ENCODE measurements around the gene POLR3B.

POLR3B gene

GRCh38 chr12:106323537-106323936 is 34.0 kb upstream of the POLR3B start:
- no peaks in the 10 kb centered on the region for H3K9me3 ChIP-seq (ENCODE audit: control insufficient read depth, insufficient read depth, low read length)
- no peak overlapping the region for H3K4me3 ChIP-seq (ENCODE audit: low read depth, low read length)
- H3K27me3 ChIP-seq (ENCODE audit: control insufficient read depth, insufficient read depth, low read length): peaks cover 30% of the 10 kb centered on the region
- H3K36me3 ChIP-seq (ENCODE audit: control insufficient read depth, insufficient read depth, low read length): no peaks in the 10 kb centered on the region
- no peak overlapping the region for H3K27ac ChIP-seq (ENCODE audit: low read depth, low read length)
- H3K4me1 ChIP-seq (ENCODE audit: control insufficient read depth, insufficient read depth, low read length): peaks cover 8% of the 10 kb centered on the region
- H3K9ac ChIP-seq (ENCODE audit: low read depth, low read length): no peak overlapping the region

GRCh38 chr12:106327309-106327869 is 30.2 kb upstream of the POLR3B start:
- Histone ChIP-seq H3K4me3 (ENCODE audit: low read depth, low read length) (no peak overlapping the region), H3K4me1 (ENCODE audit: control insufficient read depth, insufficient read depth, low read length) (peaks cover 40% of the 10 kb centered on the region), H3K9ac (ENCODE audit: low read depth, low read length) (no peak overlapping the region), H3K36me3 (ENCODE audit: control insufficient read depth, insufficient read depth, low read length) (no peaks in the 10 kb centered on the region), H3K27ac (ENCODE audit: low read depth, low read length) (no peak overlapping the region), H3K9me3 (ENCODE audit: control insufficient read depth, insufficient read depth, low read length) (peaks cover 3% of the 10 kb centered on the region; the same call in 1 of the 2 replicates), H3K27me3 (ENCODE audit: control insufficient read depth, insufficient read depth, low read length) (peaks cover 30% of the 10 kb centered on the region)

- Histone ChIP-seq H3K4me1 (ENCODE audit: control insufficient read depth, insufficient read depth, low read length) (peaks cover 40% of the 10 kb centered on the region), H3K4me3 (ENCODE audit: low read depth, low read length) (no peak overlapping the region), H3K27ac (ENCODE audit: low read depth, low read length) (no peak overlapping the region), H3K9ac (ENCODE audit: low read depth, low read length) (no peak overlapping the region), H3K36me3 (ENCODE audit: control insufficient read depth, insufficient read depth, low read length) (no peaks in the 10 kb centered on the region), H3K27me3 (ENCODE audit: control insufficient read depth, insufficient read depth, low read length) (peaks cover 30% of the 10 kb centered on the region), H3K9me3 (ENCODE audit: control insufficient read depth, insufficient read depth, low read length) (peaks cover 8% of the 10 kb centered on the region; the same call in 1 of the 2 replicates)
Measured at GRCh38 chr12:106328735-106329134, 28.8 kb upstream of the POLR3B start.

- Histone ChIP-seq H3K9me3 (ENCODE audit: control insufficient read depth, insufficient read depth, low read length) (peaks cover 8% of the 10 kb centered on the region; the same call in 1 of the 2 replicates), H3K4me1 (ENCODE audit: control insufficient read depth, insufficient read depth, low read length) (peaks cover 40% of the 10 kb centered on the region), H3K9ac (ENCODE audit: low read depth, low read length) (no peak overlapping the region), H3K27me3 (ENCODE audit: control insufficient read depth, insufficient read depth, low read length) (peaks cover 27% of the 10 kb centered on the region), H3K36me3 (ENCODE audit: control insufficient read depth, insufficient read depth, low read length) (no peaks in the 10 kb centered on the region), H3K27ac (ENCODE audit: low read depth, low read length) (no peak overlapping the region), H3K4me3 (ENCODE audit: low read depth, low read length) (no peak overlapping the region)
Measured at GRCh38 chr12:106329231-106329982, 28.1 kb upstream of the POLR3B start.

- no peaks in the 10 kb centered on the region for H3K36me3 ChIP-seq (ENCODE audit: control insufficient read depth, insufficient read depth, low read length)
- peaks cover 8% of the 10 kb centered on the region; the same call in 1 of the 2 replicates for H3K9me3 ChIP-seq (ENCODE audit: control insufficient read depth, insufficient read depth, low read length)
- H3K27ac ChIP-seq (ENCODE audit: low read depth, low read length): no peak overlapping the region
- peaks cover 40% of the 10 kb centered on the region for H3K4me1 ChIP-seq (ENCODE audit: control insufficient read depth, insufficient read depth, low read length)
- H3K9ac ChIP-seq (ENCODE audit: low read depth, low read length): no peak overlapping the region
- H3K4me3 ChIP-seq (ENCODE audit: low read depth, low read length): no peak overlapping the region
- H3K27me3 ChIP-seq (ENCODE audit: control insufficient read depth, insufficient read depth, low read length): peaks cover 6% of the 10 kb centered on the region
Measured at GRCh38 chr12:106331599-106331998, 25.9 kb upstream of the POLR3B start.

GRCh38 chr12:106332536-106332935 is 25.0 kb upstream of the POLR3B start:
- no peak overlapping the region for H3K4me3 ChIP-seq (ENCODE audit: low read depth, low read length)
- peaks cover 8% of the 10 kb centered on the region; the same call in 1 of the 2 replicates for H3K9me3 ChIP-seq (ENCODE audit: control insufficient read depth, insufficient read depth, low read length)
- H3K27ac ChIP-seq (ENCODE audit: low read depth, low read length): no peak overlapping the region
- peaks cover 34% of the 10 kb centered on the region for H3K4me1 ChIP-seq (ENCODE audit: control insufficient read depth, insufficient read depth, low read length)
- no peaks in the 10 kb centered on the region for H3K27me3 ChIP-seq (ENCODE audit: control insufficient read depth, insufficient read depth, low read length)
- no peaks in the 10 kb centered on the region for H3K36me3 ChIP-seq (ENCODE audit: control insufficient read depth, insufficient read depth, low read length)
- H3K9ac ChIP-seq (ENCODE audit: low read depth, low read length): no peak overlapping the region

- Histone ChIP-seq H3K9ac (ENCODE audit: low read depth, low read length) (no peak overlapping the region), H3K4me1 (ENCODE audit: control insufficient read depth, insufficient read depth, low read length) (peaks cover 34% of the 10 kb centered on the region), H3K4me3 (ENCODE audit: low read depth, low read length) (no peak overlapping the region), H3K27me3 (ENCODE audit: control insufficient read depth, insufficient read depth, low read length) (no peaks in the 10 kb centered on the region), H3K36me3 (ENCODE audit: control insufficient read depth, insufficient read depth, low read length) (no peaks in the 10 kb centered on the region), H3K9me3 (ENCODE audit: control insufficient read depth, insufficient read depth, low read length) (peaks cover 8% of the 10 kb centered on the region; the same call in 1 of the 2 replicates), H3K27ac (ENCODE audit: low read depth, low read length) (no peak overlapping the region)
Measured at GRCh38 chr12:106333010-106333409, 24.5 kb upstream of the POLR3B start.

- Histone ChIP-seq H3K36me3 (ENCODE audit: control insufficient read depth, insufficient read depth, low read length) (no peaks in the 10 kb centered on the region), H3K27ac (ENCODE audit: low read depth, low read length) (no peak overlapping the region), H3K4me1 (ENCODE audit: control insufficient read depth, insufficient read depth, low read length) (peaks cover 30% of the 10 kb centered on the region), H3K4me3 (ENCODE audit: low read depth, low read length) (no peak overlapping the region), H3K27me3 (ENCODE audit: control insufficient read depth, insufficient read depth, low read length) (no peaks in the 10 kb centered on the region), H3K9ac (ENCODE audit: low read depth, low read length) (no peak overlapping the region), H3K9me3 (ENCODE audit: control insufficient read depth, insufficient read depth, low read length) (peaks cover 8% of the 10 kb centered on the region; the same call in 1 of the 2 replicates)
Measured at GRCh38 chr12:106333756-106334155, 23.8 kb upstream of the POLR3B start.

GRCh38 chr12:106341086-106341877 is 16.3 kb upstream of the POLR3B start:
- H3K36me3 ChIP-seq (ENCODE audit: control insufficient read depth, insufficient read depth, low read length): no peaks in the 10 kb centered on the region
- no peak overlapping the region for H3K27ac ChIP-seq (ENCODE audit: low read depth, low read length)

GRCh38 chr12:106342397-106343213 is 14.9 kb upstream of the POLR3B start:
- Histone ChIP-seq H3K4me3 (ENCODE audit: low read depth, low read length) (no peak overlapping the region), H3K27me3 (ENCODE audit: control insufficient read depth, insufficient read depth, low read length) (no peaks in the 10 kb centered on the region), H3K9ac (ENCODE audit: low read depth, low read length) (no peak overlapping the region), H3K4me1 (ENCODE audit: control insufficient read depth, insufficient read depth, low read length) (no peaks in the 10 kb centered on the region), H3K27ac (ENCODE audit: low read depth, low read length) (no peak overlapping the region), H3K36me3 (ENCODE audit: control insufficient read depth, insufficient read depth, low read length) (no peaks in the 10 kb centered on the region), H3K9me3 (ENCODE audit: control insufficient read depth, insufficient read depth, low read length) (no peaks in the 10 kb centered on the region)

More at GRCh38 chr12:106341086-106341877, 16.3 kb upstream of the POLR3B start:
- no peaks in the 10 kb centered on the region for H3K9me3 ChIP-seq (ENCODE audit: control insufficient read depth, insufficient read depth, low read length)
- H3K4me1 ChIP-seq (ENCODE audit: control insufficient read depth, insufficient read depth, low read length): no peaks in the 10 kb centered on the region
- no peak overlapping the region for H3K9ac ChIP-seq (ENCODE audit: low read depth, low read length)
- no peak overlapping the region for H3K4me3 ChIP-seq (ENCODE audit: low read depth, low read length)
- H3K27me3 ChIP-seq (ENCODE audit: control insufficient read depth, insufficient read depth, low read length): no peaks in the 10 kb centered on the region
